ENCODE results near the gene GEMIN4. TPM values are rescaled to one million over a fixed set of nuclear protein-coding genes. Genes with fewer than 3 reads are reported as not detected.

Gene GEMIN4
- total and polyA plus RNA-seq, 2 of the 8 experiments (the other 6 are each of a cell fraction or from before 2014, with no cell fraction given): 32.1 to 51.9 TPM

GRCh38 chr17:740240-741017, 11.6 kb downstream of the GEMIN4 start:
- peaks cover 9% of the 10 kb centered on the region for H3K79me1 ChIP-seq (ENCODE audit: low read depth, low read length)
- H3K18ac ChIP-seq (ENCODE audit: extremely low read depth, low read length): no peak overlapping the region
- peaks cover 5 to 29% of the 10 kb centered on the region in 2 experiments for H4K20me1 ChIP-seq (replicated peaks in 1 of 2; ENCODE audit: control insufficient read depth in 1 of 2, insufficient read depth in 2 of 2, low read length in 2 of 2)
- FAIRE-seq: no peak
- H2BK12ac ChIP-seq (ENCODE audit: low read depth, low read length): no peak overlapping the region
- H3K9ac ChIP-seq (replicated peaks in 1 of 4; ENCODE audit: extremely low read depth in 1 of 4, low read depth in 3 of 4, low read length in 3 of 4): no peak overlapping the region
- H3K27me3 ChIP-seq (replicated peaks in 1 of 4; ENCODE audit: control insufficient read depth in 3 of 4, extremely low read depth in 1 of 4, insufficient read depth in 3 of 4, low read length in 3 of 4): no peaks in the 10 kb centered on the region
- WGBS, 2 experiments (ENCODE audit: extremely low coverage in 1 of 2, insufficient coverage in 1 of 2, insufficient read length in 1 of 2, insufficient replicate concordance in 2 of 2, low coverage in 1 of 2, low lambda C conversion rate in 2 of 2, missing lambda C conversion rate in 1 of 2): 95% methylated on average over 18 of the region's 18 CpGs; no CpG with 5 or more reads in 1 of the 2 experiments
- no peak overlapping the region for H3K23ac ChIP-seq (ENCODE audit: insufficient read length)
- H3K14ac ChIP-seq (ENCODE audit: insufficient read length): no peak overlapping the region
- H3K79me2 ChIP-seq (ENCODE audit: control insufficient read depth in 1 of 2, insufficient read depth in 2 of 2, low read length in 2 of 2): peaks cover 0 to 6% of the 10 kb centered on the region in 2 experiments; a peak in 2 of 4 replicates
- no peak overlapping the region for H2AFZ ChIP-seq (ENCODE audit: low read length)
- H3K23me2 ChIP-seq (ENCODE audit: low read depth, low read length): no peaks in the 10 kb centered on the region; the same call in 1 of the 2 replicates
- no peak overlapping the region for H2BK20ac ChIP-seq (ENCODE audit: low read length)
- ChIA-PET POLR2A (ENCODE audit: partially characterized antibody) (interaction anchor here (1.1 to 9.7 kb wide), 4 partner anchors 11 to 365 kb away, joined by 3 to 44 read pairs (median 4); partner anchors contain the start of gene GEMIN4), CTCF (ENCODE audit: partially characterized antibody) (no interaction called here)
- no peaks in the 10 kb centered on the region for H3K4me1 ChIP-seq (replicated peaks in 1 of 4; ENCODE audit: control insufficient read depth in 3 of 4, insufficient read depth in 4 of 4, low read length in 3 of 4)
- H2BK15ac ChIP-seq (ENCODE audit: low read length): no peak overlapping the region
- H2BK120ac ChIP-seq (replicated peaks; ENCODE audit: low read depth, low read length): no peak overlapping the region
- H3K4ac ChIP-seq (replicated peaks; ENCODE audit: insufficient read length, low read depth, low read length): no peak overlapping the region
- no peak for DNase-seq (ENCODE audit: low read depth in 1 of 2, low spot score in 2 of 2)
- H3K27ac ChIP-seq (ENCODE audit: low read depth, low read length): no peak overlapping the region
- no peak overlapping the region for H4K8ac ChIP-seq (ENCODE audit: extremely low read depth, insufficient read depth, low read length)
- H3K56ac ChIP-seq (replicated peaks; ENCODE audit: insufficient read length, low read depth, low read length): no peak overlapping the region
- H4K5ac ChIP-seq (ENCODE audit: insufficient read length, low read depth, low read length): no peak overlapping the region
- H3K9me3 ChIP-seq (ENCODE audit: insufficient read depth in 2 of 2, low read depth in 1 of 2, low read length in 1 of 2): no peaks in the 10 kb centered on the region
- no peak overlapping the region for H3K4me2 ChIP-seq (ENCODE audit: insufficient read depth in 1 of 2, low read depth in 2 of 2, low read length in 2 of 2)
- H4K91ac ChIP-seq (replicated peaks; ENCODE audit: insufficient read length, low read length): no peak overlapping the region
- H2AK5ac ChIP-seq (ENCODE audit: low read depth, low read length): no peak overlapping the region
- peaks cover 28 to 78% (median 36%) of the 10 kb centered on the region in 4 experiments for H3K36me3 ChIP-seq (ENCODE audit: control insufficient read depth in 2 of 4, insufficient read depth in 4 of 4, low read length in 3 of 4)
- H3K4me3 ChIP-seq (ENCODE audit: extremely low read depth in 1 of 4, insufficient read depth in 2 of 4, low read depth in 3 of 4, low read length in 4 of 4): no peak overlapping the region
- no peak overlapping the region for H2BK5ac ChIP-seq (ENCODE audit: low read depth, low read length)
- TF ChIP-seq NANOG (IDR thresholded peaks at IDR 0.05; ENCODE audit: insufficient read depth, low read depth, low read length, poor library complexity, severe bottlenecking): no peak
- TF ChIP-seq TCF12 (IDR thresholded peaks at IDR 0.05; ENCODE audit: low read depth, low read length): no peak
- no peak for TF ChIP-seq GTF2F1 (IDR thresholded peaks at IDR 0.05; ENCODE audit: borderline replicate concordance, low read depth, low read length)
- TF ChIP-seq TAF7 (optimal IDR thresholded peaks at IDR 0.05; ENCODE audit: borderline replicate concordance, low read depth, low read length): no peak
- no peak for TF ChIP-seq ATF3 (IDR thresholded peaks at IDR 0.05; ENCODE audit: insufficient read depth, low read depth, low read length)
- TF ChIP-seq PHF8 (conservative IDR thresholded peaks at IDR 0.05; ENCODE audit: low read depth, low read length): no peak
- TF ChIP-seq NRF1 (IDR thresholded peaks at IDR 0.05; ENCODE audit: low read depth, low read length): no peak
- no peak for TF ChIP-seq RAD21 (IDR thresholded peaks at IDR 0.05 in 1 of 2, conservative IDR thresholded peaks at IDR 0.05 in 1 of 2; ENCODE audit: low read depth in 2 of 2, low read length in 2 of 2)
- TF ChIP-seq SAP30 (IDR thresholded peaks at IDR 0.05; ENCODE audit: insufficient read depth, insufficient replicate concordance, low read length): no peak
- TF ChIP-seq TEAD4 (IDR thresholded peaks at IDR 0.05; ENCODE audit: low read depth, low read length): no peak
- no peak for TF ChIP-seq HDAC6 (IDR thresholded peaks at IDR 0.05; ENCODE audit: low read depth, low read length)
